NB4 (cell line): Measurements from ENCODE around the gene SLC6A6.

Experiments used
- CTCF ChIP-seq: IDR thresholded peaks from one replicate; pipeline ENCODE4 v1.5.1; 2012; ENCODE audit warnings: low read depth, low read length
- POLR2A ChIP-seq: IDR thresholded peaks from 2 replicates; pipeline ENCODE4 v1.6.1; 2011; ENCODE audit warnings: mild to moderate bottlenecking; ENCODE audit not compliant: insufficient read length; ENCODE audit errors: extremely low read depth

GRCh38 chr3:14494279-14494972 lies 92.0 kb downstream of the SLC6A6 start:
- TF ChIP-seq CTCF (no peak), POLR2A (no peak)
